NCI-H446 treated with DMSO at 0.1 percent for 48 hours (cell line): ENCODE measurements around the gene RTN4RL1.
A peak's percentile ranks its signal among the peaks of the same experiment; 100 is the strongest.

Experiments used
- DNase-seq: peaks from one replicate; lab custom pipeline; 2025; lab: John Stamatoyannopoulos, UW

RTN4RL1 gene

DNA sequence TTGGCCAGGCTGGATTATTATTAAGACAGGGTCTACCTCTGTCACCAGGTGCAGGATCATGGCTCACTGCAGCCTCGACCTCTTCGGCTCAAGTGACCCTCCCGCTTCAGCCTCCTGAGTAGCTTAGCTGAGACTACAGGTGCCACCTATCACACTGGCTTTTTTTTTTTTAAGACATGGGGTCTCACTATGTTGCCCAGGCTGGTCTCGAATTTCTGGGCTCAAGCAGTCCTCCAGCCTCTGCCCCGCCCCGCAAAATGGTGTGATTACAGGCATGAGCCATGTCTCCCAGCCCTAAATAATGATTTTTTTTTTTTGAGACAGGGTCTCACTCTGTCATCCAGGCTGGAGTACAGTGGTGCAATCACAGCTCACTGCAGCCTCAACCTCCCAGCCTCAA is 22.5 kb upstream of the RTN4RL1 start:
- no peak for DNase-seq

DNA sequence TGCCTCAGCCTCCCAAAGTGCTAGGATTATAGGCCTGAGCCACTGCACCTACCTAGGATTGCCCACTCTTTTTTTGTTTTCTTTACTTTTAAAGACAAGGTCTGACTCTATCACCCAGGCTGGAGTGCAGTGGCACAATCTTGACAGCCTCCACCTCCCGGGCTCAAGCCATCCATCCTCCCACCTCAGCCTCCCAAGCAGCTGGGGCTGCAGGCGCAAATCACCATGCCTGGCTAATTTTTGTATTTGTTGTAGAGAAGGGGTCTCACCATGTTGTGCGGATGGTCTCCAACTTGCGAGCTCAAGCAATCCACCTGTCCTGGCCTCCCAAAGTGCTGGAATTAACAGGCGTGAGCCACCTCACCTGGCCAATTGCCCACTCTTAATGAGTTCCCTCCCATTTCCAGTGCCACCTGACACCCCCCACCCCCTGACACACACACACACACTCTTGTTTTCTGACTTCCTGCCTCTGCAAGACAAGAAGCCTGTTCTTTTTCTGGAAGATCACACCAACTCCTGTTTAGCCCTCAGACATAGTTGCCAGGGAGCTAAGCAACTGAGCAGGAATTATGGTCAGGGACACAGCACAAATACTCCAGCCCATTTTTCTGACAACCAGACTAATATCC is 19.2 kb upstream of the RTN4RL1 start:
- DNase-seq = no peak

DNA sequence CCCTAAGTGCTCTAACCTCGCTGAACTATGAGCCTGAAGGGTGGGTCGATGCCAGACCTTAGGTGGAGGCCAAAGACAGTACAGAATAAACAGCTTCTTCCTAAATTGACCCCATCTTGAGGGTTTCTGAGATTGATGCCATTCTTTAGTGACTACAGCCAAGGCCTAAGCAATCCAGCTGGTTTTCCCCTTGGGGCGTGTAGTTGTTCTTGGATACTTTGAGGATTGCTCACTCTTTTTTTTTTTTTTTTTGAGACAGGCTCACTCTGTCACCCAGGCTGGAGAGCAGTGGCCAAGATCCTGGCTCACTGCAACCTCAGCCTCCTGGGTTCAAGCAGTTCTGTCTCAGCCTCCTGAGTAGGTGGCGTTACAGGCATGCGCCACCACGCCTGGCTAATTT is 18.7 kb upstream of the RTN4RL1 start:
- no peak for DNase-seq

DNA sequence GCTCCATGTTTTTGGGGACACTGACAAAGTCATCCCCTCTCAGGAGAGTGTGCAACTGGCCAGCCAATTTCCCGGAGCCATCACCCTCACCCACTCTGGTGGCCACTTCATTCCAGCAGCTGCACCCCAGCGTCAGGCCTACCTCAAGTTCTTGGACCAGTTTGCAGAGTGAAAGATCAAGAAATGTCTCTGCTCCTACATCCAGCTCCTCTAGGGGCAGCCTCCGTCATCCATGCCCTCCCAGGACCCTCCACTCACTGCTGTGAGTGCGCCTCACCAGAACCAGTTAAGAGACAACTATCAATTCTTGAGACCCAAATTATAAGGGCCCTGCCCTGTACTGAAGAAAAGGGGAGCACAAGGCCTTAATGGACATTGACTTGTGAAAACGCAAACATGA is 17.8 kb upstream of the RTN4RL1 start:
- no peak for DNase-seq

DNA sequence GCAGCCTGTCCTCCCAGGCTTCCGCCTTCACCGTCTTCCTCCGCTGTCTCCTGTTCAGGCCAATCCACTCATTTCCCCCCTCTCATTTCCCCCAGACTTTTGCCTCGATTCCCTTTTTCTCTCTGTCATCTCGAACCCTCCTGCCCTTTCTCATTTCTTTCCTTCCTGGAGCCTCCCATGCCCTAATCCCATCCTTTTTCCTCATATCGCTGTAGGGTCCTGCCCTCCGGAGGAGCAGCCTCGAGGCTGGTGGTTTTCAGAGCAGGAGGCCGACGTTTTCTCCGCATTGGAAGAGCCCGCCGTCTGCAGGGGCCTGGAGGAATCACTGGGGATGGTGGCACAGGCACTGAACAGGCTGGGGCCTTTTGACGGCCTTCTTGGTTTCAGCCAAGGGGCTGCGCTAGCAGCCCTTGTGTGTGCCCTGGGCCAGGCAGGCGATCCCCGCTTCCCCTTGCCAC is 17.3 kb upstream of the RTN4RL1 start:
- no peak for DNase-seq

DNA sequence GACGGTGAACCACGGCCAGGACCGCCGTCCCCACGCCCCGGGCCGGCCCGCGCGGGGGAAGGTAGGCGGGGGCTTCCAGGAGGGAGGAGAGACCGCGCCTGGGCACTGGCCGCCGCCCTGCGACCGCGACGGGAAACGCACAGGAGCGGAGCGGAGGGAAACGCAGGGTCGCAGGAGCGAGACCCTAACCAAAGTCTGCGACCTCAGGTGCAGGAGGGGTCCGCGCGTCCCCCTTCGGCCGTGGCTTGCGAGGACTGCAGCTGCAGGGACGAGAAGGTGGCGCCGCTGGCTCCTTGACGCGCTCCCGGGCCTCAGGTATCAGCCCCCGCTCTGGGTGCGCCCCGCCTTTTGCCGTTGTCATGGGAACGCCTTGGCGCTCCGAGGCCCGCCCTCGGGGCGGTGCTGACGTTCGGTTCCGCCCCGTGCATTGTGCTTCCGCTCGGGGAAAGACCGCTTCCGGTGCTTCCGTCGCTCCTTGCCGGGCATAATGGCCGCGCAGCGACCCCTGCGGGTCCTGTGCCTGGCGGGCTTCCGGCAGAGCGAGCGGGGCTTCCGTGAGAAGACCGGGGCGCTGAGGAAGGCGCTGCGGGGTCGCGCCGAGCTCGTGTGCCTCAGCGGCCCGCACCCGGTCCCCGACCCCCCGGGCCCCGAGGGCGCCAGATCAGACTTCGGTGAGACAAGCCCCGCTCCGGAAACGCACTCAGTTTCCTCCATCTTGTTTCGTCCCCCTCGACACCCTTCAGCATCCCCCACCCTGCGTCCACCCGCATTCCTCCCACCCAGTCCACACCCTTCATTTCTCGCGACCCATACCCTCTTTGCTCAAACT is 16.6 kb upstream of the RTN4RL1 start, which contains the start of gene OVCA2:
OVCA2 (plus strand) TSS at position 462 of the 829 bp plus-strand sequence; CDS start at position 488, 26 bp downstream.
- DNase-seq = peak; percentile 75

DNA sequence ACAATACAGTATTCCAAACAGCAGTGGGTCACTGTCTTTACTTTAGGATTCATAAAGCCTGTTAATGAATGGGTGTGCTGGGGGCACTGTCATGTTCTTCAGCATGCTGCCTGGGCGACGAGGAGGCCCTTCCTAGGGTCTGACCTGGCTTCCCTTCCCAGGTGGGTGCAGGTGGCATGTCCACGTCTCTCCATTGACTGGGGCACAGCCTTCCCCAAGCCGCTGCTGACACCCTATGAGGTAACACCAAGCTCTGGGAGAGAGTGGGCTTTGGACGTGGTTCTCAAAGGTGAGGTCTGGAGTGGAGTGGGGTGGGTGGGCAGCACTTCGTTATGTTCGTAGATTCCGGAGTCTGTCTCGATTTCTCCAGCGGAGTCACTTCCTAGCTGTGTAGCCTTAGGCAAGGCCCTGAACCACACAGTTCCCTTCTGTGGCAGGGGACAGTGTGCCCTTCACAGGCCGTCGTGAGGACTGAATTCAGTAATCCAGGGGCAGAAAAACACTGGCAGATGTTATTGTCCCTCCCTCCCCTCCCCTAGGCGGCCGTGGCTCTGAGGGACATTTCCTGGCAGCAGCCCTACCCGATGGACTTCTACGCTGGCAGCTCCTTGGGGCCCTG is 15.9 kb upstream of the RTN4RL1 start:
- DNase-seq = no peak

DNA sequence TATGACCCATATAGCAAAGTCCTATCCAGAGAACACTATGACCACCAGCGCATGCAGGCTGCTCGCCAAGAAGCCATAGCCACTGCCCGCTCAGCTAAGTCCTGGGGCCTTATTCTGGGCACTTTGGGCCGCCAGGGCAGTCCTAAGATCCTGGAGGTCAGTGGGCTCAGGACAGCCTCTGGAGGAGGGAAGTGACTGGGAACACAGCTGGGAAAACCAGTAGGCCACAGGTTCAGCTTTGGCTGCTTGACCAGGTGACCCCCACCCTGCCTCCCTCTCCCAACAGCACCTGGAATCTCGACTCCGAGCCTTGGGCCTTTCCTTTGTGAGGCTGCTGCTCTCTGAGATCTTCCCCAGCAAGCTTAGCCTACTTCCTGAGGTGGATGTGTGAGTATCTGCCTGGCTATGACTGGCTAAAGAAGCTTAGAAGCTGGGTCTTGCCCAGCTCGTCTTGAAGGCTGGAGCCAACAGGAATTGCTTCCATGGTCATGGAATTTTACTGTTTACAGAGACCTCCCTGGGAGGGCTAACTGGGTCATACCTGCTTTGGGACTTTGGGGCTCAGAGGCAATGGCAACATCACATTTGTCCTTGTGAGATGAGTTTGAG is 15.2 kb upstream of the RTN4RL1 start:
- DNase-seq = no peak

DNA sequence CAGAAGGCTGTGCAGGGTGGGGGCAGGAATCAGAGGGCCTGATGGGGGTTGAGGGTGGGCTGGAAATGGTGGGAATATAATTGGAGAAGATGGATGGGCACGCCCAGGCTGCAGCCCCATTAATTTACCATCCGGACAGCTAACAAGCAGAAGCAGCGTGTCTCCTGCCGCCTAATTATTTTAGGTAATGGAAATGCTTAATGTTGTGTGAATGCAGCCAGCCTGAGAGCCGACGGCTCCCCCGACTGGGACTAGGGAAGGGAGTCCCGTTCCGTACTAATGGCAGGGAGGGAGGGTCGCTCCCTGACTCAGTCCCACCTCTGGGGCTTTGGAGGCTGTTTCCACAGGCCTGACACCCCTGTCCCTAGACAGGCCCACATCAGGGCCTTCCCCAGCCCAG is 12.0 kb upstream of the RTN4RL1 start:
- no peak for DNase-seq

DNA sequence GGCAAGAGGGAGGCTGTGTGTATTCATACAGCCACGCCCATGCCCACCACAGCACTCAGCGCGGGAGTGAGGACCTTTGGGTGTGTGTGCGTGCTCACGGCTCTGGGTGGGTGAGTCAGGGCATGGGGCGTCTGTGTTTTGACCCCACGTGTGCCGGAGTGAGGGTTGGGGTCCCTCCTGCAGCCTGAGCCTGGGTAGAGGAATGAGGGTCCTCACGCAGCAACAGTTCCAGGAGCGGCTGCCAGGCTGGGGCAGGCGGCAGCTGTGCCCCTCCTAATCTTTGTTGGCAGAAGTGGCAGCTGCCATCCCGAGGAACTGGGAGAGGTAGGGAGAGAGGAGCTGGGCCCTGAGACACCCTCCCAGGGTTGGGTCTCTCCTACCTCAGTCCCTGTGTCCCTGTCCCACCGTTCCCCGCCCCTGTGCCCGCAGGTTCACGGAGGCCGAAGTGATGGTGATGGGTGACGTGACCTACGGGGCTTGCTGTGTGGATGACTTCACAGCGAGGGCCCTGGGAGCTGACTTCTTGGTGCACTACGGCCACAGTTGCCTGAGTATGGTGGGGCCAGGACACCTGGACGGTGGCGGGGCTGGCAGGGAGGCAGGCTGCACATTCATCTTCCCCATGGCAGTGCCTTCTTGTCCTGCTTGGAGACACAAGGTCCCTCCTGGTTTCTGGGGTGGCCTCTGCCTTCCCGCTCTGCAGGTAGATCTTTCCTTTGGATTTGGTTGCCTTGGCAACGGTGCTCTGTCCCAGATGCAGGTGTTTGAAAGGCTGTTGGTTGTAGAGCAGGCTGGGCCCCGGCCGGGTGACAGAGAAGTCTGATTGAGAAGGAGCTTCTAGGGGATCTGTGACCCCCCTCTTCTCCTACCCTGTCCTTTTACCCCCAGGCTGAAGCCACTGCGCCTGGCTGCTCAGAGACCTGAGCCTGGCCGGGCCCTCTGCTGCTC is 10.7 kb upstream of the RTN4RL1 start:
- no peak for DNase-seq

DNA sequence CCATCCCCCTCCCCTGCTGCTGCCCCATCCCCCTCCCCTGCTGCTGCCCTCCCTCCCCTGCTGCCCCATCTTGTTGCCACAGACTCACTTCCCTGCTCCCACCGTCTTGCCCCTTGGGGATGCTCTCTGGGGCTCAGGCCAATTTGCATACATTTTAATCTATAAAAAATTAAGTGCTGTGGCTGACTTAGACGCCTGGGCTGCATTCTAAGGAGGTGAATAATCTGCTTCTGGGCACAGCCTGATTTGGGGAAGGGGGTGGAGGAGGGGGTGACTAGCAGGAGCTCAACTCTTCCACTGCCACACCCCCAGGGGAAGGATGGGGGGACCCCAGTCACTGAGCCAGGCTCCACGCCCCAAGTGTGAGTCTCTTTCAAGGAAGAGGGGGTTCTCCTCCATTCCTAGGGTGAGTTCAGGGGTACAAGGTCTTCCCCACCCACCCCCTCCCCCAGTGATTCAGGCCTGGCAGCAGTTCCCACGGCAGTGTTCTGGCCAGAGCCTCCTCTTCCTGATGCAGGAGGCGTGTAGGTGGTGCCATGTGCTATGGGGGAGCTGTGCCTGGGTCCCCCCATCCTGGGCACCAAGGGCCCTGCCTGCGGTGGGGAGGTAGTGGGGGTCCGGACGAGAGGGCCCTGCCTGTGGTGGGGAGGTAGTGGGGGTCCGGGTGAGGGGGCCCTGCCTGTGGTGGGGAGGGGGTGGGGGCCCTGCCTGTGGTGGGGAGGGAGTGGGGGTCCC is 9.8 kb upstream of the RTN4RL1 start:
- no peak for DNase-seq

DNA sequence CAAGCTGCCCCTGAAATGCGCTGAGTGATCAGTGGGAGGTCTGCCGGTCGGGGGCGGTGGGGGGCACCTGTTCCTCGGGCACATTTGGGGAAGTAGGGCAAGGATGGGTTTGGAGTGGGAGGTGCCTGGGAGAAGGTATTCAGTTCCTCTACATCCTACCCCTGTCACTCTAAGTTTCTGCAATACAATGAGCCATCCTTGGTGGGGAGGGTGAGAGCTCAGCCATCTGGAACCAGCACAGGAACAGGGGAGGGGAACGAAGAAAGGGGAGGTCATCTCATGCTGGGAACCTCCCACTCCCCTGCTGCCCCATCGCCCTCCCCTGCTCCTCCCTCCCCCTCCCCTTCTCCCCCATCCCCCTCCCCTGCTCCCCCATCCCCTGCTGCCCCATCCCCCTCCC is 9.0 kb upstream of the RTN4RL1 start:
- no peak for DNase-seq

DNA sequence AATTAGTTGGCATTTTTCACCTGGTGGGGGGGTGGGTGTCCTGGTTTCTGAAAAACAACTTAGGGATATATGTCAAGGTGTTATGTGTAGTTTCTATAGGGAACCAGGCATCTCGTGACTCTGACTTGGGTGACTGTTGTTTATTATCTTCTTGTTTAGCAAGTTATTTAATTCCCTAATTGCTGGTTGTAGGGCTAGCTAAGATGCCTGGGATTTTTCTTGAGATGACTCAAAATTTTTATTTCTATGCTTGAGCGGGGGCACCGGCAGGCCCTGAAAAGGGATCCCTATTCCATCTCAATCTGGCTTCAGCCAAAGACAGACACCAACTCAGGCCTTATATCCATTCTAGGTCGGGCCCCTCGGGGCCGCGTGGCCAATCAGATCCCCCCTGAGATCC is 8.0 kb upstream of the RTN4RL1 start:
- no peak for DNase-seq

DNA sequence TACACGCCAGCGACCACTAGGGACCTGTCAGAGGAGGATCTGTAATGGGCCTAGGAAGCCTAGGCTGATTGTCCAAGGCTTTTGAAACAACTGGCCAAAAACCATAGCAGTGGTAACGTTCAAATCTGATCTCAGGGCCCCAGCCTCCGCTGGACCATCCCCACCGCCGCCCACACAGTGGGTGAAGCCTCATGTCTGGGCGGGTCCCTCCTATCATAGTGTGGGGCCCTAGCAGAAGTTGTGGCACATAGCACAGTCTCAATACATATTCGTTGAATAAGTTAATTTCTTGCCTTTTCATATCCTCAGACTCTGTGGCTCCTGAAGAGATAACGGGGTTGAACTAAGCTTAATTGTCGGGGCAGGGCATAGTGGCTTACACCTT is 5.6 kb upstream of the RTN4RL1 start:
- DNase-seq = no peak

DNA sequence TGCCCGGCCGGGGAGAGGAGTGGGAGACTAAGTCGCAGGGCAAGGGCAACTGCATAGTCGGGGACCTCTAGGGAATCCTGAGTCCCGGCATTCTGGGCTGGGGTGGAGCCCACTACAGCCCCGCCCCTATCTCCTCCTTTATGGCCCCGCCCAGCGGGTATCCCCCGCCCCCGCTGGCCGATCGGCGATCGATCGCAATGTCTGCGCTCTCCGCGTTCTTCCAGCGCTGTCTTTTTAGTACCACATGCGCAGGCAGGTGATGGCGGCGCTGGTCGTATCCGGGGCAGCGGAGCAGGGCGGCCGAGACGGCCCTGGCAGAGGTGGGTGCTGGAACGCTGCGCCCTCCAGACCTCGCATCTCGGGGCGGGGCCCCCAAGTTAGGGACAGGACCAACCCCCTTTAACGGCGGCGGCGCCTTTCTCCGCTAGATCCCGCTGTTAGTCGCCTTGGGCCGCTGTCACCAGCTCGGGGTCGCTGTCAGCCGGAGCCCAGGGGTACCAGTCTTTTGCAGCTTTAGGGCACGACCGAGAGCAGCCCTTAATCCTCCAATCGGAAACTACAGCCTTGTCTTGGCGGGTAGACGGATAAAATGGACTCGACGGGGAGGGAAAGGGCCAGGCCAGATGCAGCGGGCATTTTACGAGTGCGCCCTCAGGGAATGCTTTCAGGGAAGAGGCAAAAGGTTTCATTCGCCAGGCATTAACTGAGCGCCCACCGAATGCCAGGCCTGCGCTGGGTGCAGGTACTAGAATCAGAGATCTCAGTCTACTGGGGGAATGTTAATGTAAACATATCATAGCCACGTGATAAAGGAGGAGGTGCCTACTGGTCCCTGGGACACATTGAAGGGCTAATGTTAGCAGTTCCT is 5.0 kb upstream of the RTN4RL1 start, which contains the start of gene DPH1:
DPH1 (plus strand) TSS at position 243 of the 868 bp plus-strand sequence; CDS start at position 260, 17 bp downstream.
- DNase-seq = peak; percentile 63

DNA sequence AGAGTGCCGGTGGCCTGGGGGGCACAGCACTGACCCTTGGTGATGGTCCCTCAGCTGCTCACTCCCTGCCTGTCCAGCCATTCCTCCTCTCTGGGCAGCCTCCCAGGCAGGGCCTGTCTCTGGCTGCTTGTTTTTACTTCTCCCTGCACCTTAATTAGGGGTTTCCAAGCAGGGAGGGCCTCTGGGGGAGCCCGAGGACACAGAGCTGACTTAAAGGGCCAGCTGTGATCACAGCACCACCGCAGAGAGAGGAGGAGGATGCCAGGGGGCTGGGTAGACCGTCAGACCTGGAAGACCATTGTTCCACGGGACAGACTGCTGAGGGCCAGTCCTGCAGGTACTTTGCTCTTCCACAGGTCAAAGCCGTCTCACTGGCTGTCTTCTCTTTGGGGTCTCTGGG is 3.6 kb upstream of the RTN4RL1 start:
- DNase-seq = no peak

DNA sequence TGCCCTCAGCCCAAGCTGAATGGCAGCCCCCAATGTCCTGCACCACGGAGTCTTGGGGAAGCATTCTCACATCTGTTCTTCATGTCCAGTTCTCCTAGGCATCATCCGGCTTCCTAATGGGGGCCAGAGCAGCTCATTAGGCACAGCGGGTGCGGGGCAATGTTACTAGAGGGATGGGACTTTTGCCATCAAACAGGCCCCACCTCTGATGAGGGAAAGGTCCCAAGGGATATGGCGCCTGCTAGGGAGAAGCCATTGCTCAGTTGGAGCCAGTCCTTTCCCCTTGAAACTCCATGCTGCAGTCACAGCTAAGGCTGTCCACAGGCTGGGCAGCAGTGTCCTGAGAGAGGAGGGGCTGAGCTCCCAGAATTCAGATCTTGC is 3.1 kb upstream of the RTN4RL1 start:
- no peak for DNase-seq

DNA sequence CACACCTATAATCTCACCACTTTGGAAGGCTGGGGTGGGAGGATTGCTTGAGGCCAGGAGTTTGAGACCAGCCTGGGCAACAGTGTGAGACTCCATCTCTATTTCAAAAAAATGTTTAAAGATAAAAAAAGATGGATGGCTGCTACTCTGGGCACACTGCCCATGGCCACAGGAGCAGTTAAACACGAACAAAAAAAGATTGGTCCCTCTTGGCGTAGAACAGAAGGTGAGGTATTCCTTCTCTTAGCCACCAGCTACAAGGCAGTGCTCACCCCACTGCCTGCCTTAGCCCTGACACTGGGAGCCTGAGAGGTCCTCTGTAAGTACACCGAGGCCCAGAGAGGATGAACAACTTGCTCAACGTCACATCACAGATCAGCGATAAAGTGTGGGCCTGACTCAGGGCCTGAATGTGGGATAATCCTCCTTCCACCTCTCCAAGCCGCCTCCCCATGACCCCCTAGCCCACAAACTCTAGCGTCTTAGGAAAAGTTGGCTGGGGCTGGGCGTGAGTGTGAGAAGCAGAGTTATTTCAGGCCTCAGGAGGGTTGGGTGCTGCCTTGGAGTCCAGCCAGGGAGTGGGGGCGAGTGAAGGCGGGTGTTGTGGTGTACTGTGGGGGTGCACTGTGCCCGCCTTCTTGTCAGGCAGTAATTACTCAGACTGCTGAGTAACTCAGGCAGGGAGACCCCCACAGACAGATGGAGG is 2.5 kb upstream of the RTN4RL1 start:
- no peak for DNase-seq
